D721Med (cell line): ENCODE results near the gene CES2.
"Not testable (repeated sequence)": the region's sequence is repeated elsewhere in the genome, so short reads cannot be mapped to it uniquely, and the experiment has no call there.

Source experiments
- DNase-seq: peaks from one replicate; pipeline ENCODE4 v3.0.0; 2011; ENCODE audit warnings: low spot score; ENCODE audit not compliant: insufficient read length
- FAIRE-seq: peaks from 2 replicates; lab custom pipeline; 2011; peaks lifted over from hg19 to GRCh38; lab: Jason Lieb, UNC
- TF ChIP-seq, protein P1 (sequence below): IDR thresholded peaks from 2 replicates; pipeline ENCODE4 v1.5.1; 2012; ENCODE audit warnings: mild to moderate bottlenecking, control low read depth; ENCODE audit not compliant: insufficient read depth; ENCODE audit errors: missing control alignments

Gene CES2

DNA sequence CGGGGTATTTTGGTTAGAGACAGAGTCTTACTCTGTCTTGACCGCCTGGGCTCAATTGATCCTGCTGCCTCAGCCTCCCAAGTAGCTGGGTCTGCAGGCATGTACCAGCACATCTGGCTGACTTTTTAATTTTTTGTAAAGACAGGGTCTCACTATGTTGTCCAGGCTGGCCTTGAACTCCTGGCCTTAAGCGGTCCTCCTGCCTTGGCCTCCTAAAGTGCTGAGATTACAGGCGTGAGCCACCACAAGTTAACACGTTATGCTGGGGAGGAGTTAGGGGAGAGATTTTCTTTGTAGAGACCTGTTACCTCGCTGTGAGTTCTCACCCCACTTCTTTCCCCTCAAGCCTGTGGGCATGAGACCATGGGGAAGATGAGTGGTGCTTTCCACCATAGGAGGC is 51.2 kb downstream of the CES2 start:
- TF ChIP-seq, protein P1, sequence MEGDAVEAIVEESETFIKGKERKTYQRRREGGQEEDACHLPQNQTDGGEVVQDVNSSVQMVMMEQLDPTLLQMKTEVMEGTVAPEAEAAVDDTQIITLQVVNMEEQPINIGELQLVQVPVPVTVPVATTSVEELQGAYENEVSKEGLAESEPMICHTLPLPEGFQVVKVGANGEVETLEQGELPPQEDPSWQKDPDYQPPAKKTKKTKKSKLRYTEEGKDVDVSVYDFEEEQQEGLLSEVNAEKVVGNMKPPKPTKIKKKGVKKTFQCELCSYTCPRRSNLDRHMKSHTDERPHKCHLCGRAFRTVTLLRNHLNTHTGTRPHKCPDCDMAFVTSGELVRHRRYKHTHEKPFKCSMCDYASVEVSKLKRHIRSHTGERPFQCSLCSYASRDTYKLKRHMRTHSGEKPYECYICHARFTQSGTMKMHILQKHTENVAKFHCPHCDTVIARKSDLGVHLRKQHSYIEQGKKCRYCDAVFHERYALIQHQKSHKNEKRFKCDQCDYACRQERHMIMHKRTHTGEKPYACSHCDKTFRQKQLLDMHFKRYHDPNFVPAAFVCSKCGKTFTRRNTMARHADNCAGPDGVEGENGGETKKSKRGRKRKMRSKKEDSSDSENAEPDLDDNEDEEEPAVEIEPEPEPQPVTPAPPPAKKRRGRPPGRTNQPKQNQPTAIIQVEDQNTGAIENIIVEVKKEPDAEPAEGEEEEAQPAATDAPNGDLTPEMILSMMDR, result no peak
- FAIRE-seq (no peak), DNase-seq (no peak)

DNA sequence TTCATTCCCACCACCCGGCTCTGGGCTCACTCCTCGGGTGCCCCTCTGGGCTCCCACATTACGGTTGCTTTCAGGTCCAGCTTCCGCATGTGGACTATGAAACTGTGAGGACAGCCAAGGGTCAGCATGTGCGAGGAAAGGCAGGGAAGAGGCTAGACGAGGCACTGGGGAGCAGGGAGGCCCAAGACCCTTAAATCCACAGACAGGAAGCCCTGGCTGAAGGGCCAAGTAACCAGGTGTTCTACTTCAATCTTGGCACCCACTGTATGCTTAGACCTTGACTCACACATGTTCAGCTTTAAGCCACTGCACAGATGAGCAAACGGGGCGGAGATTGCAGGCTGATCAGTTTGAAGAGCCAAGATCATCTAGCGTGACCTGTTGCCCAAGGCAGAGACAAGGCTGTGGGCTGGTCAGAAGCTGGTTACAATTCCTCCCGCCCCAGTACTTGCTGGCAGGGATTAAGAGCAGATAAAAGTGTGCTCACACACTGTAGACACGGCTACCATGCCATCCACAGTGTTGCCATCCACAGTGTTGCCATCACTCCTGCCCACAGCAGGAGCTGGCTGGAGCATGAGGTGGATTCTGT is 53.0 kb downstream of the CES2 start, which contains the start of gene CES4A:
Gene CES4A (plus strand): TSS at position 393 of the 592 bp plus-strand sequence. CDS start 184 bp downstream, at position 577.
- FAIRE-seq (no peak), DNase-seq (no peak)
- TF ChIP-seq, protein P1, result no peak

- TF ChIP-seq, protein P1, result no peak
- FAIRE-seq (no peak), DNase-seq (no peak)
These were observed 56.3 kb downstream of the CES2 start for GRCh38 chr16:66991545-66992077.

- DNase-seq, FAIRE-seq: not testable (repeated sequence)
These were observed 58.2 kb downstream of the CES2 start for GRCh38 chr16:66993558-66993957.
